Sigmoid colon (tissue), 4 donors: ENCODE results near the gene CEP83.

Experiments used
- EP300 ChIP-seq, 4 donors: sonication (generic); formaldehyde crosslinking; IDR thresholded peaks; one replicate each; pipeline ENCODE4 v1.6.1; 2017; ENCODE audit warnings: antibody characterized with exemption in 4 of 4
- POLR2A ChIP-seq, 2 donors: fragments of 450-650 bp; IDR thresholded peaks; one replicate each; pipeline ENCODE4 v1.6.1; 2016; ENCODE audit warnings: antibody characterized with exemption in 2 of 2, mild to moderate bottlenecking in 2 of 2, moderate library complexity in 2 of 2
- TF ChIP-seq, protein P1 (sequence below), 4 experiments: fragments of 450-650 bp in 3 of 4; fragments of 200-600 bp in 1 of 4; IDR thresholded peaks; one replicate each; pipeline ENCODE4 v1.5.1; 2016 to 2019; ENCODE audit warnings: antibody characterized with exemption in 4 of 4, mild to moderate bottlenecking in 3 of 4, moderate library complexity in 2 of 4

DNA sequence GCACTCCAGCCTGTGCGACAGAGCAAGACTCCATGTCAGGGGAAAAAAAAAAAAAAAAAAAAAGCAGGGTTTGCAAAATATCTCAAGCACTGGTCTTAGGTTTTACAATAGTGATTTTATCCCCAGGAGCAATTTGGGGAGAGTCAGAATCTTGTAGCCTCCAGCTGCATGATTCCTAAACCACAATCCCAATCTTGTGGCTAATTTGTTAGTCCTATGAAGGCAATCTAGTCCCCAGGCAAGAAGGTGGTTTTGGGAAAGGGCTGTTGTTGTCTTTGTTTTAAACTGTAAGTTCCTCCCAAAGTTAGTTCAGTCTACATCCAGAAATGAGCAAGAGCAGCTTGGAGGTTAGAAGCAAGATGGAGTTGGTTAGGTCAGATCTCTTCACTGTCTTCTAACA is 175.6 kb downstream of the CEP83 start:
- no peak for TF ChIP-seq POLR2A (IDR thresholded peaks at IDR 0.05)
- TF ChIP-seq, protein P1, sequence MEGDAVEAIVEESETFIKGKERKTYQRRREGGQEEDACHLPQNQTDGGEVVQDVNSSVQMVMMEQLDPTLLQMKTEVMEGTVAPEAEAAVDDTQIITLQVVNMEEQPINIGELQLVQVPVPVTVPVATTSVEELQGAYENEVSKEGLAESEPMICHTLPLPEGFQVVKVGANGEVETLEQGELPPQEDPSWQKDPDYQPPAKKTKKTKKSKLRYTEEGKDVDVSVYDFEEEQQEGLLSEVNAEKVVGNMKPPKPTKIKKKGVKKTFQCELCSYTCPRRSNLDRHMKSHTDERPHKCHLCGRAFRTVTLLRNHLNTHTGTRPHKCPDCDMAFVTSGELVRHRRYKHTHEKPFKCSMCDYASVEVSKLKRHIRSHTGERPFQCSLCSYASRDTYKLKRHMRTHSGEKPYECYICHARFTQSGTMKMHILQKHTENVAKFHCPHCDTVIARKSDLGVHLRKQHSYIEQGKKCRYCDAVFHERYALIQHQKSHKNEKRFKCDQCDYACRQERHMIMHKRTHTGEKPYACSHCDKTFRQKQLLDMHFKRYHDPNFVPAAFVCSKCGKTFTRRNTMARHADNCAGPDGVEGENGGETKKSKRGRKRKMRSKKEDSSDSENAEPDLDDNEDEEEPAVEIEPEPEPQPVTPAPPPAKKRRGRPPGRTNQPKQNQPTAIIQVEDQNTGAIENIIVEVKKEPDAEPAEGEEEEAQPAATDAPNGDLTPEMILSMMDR (IDR thresholded peaks at IDR 0.05): no peak
- no peak for TF ChIP-seq EP300 (IDR thresholded peaks at IDR 0.05)
